ENCODE measurements around the gene SLC12A5. TPM values are rescaled to one million over a fixed set of nuclear protein-coding genes. Genes with fewer than 3 reads are reported as not detected.

SLC12A5 gene
- total RNA-seq, 4 donors from 2014 or later: not detected

- no peak for DNase-seq
- peaks cover 4 to 22% (median 14%) of the 10 kb centered on the region in 4 donors for H3K4me1 ChIP-seq
- H3K27ac ChIP-seq: no peak overlapping the region
- H3K9me3 ChIP-seq: no peaks in the 10 kb centered on the region
- 54% methylated on average over 6 of the region's 6 CpGs; no CpG with 5 or more reads in 1 of the 2 donors for WGBS, 2 donors (ENCODE audit: low coverage in 1 of 2)
- H3K4me3 ChIP-seq: no peak overlapping the region
- H3K36me3 ChIP-seq: no peaks in the 10 kb centered on the region
- intact Hi-C loops (cut with DNase I; ENCODE audit: low total_unique reads) (no loop called here), in situ Hi-C loops (cut with MboI; ENCODE audit: low pct_ligation_motif_present in 1 of 4, low pct_unique_long_range_greater_than_20kb in 1 of 4, low sequenced_read_pairs in 3 of 4) (no loop called here)
- H3K27me3 ChIP-seq: peaks cover 25% of the 10 kb centered on the region
- TF ChIP-seq EP300 (IDR thresholded peaks at IDR 0.05; ENCODE audit: low read depth): no peak
- TF ChIP-seq CTCF (IDR thresholded peaks at IDR 0.05): no peak
- TF ChIP-seq POLR2AphosphoS5 (IDR thresholded peaks at IDR 0.05): no peak
- no peak for TF ChIP-seq POLR2A (IDR thresholded peaks at IDR 0.05)
Observed at GRCh38 chr20:46054606-46055005, 25.6 kb downstream of the SLC12A5 start.

GRCh38 chr20:46055269-46055668 lies 26.3 kb downstream of the SLC12A5 start:
- intact Hi-C loops (cut with DNase I; ENCODE audit: low total_unique reads) (no loop called here), in situ Hi-C loops (cut with MboI; ENCODE audit: low pct_ligation_motif_present in 1 of 4, low pct_unique_long_range_greater_than_20kb in 1 of 4, low sequenced_read_pairs in 3 of 4) (no loop called here)
- Histone ChIP-seq H3K4me3 (no peak overlapping the region), H3K27ac (no peak overlapping the region), H3K9me3 (no peaks in the 10 kb centered on the region), H3K4me1 (peaks cover 4 to 28% (median 14%) of the 10 kb centered on the region in 4 donors), H3K36me3 (no peaks in the 10 kb centered on the region), H3K27me3 (peaks cover 25% of the 10 kb centered on the region)
- WGBS, 2 donors (ENCODE audit: low coverage in 1 of 2): 42 to 50% methylated on average over 1 of the region's 1 CpG
- TF ChIP-seq EP300 (IDR thresholded peaks at IDR 0.05; ENCODE audit: low read depth) (no peak), POLR2A (IDR thresholded peaks at IDR 0.05) (no peak), CTCF (IDR thresholded peaks at IDR 0.05) (no peak), POLR2AphosphoS5 (IDR thresholded peaks at IDR 0.05) (no peak)
- no peak for DNase-seq

GRCh38 chr20:46056027-46056833 lies 27.2 kb downstream of the SLC12A5 start:
- intact Hi-C loops (cut with DNase I; ENCODE audit: low total_unique reads) (no loop called here), in situ Hi-C loops (cut with MboI; ENCODE audit: low pct_ligation_motif_present in 1 of 4, low pct_unique_long_range_greater_than_20kb in 1 of 4, low sequenced_read_pairs in 3 of 4) (no loop called here)
- no peak for TF ChIP-seq POLR2AphosphoS5 (IDR thresholded peaks at IDR 0.05)
- peaks cover 25% of the 10 kb centered on the region for H3K27me3 ChIP-seq
- 83% methylated on average over 15 of the region's 15 CpGs; no CpG with 5 or more reads in 1 of the 2 donors for WGBS, 2 donors (ENCODE audit: low coverage in 1 of 2)
- H3K36me3 ChIP-seq: peaks cover 0 to 6% (median 2%) of the 10 kb centered on the region in 4 donors
- H3K4me3 ChIP-seq: no peak overlapping the region
- no peaks in the 10 kb centered on the region for H3K9me3 ChIP-seq
- no peak overlapping the region for H3K27ac ChIP-seq
- no peak for DNase-seq
- H3K4me1 ChIP-seq: peaks cover 4 to 36% (median 14%) of the 10 kb centered on the region in 4 donors

- H3K9me3 ChIP-seq: no peaks in the 10 kb centered on the region
- no peak overlapping the region for H3K4me3 ChIP-seq
- DNase-seq: no peak
- 49% methylated on average over 65 of the region's 65 CpGs; no CpG with 5 or more reads in 1 of the 2 donors for WGBS, 2 donors (ENCODE audit: low coverage in 1 of 2)
- no peak overlapping the region for H3K27ac ChIP-seq
- peaks cover 25% of the 10 kb centered on the region for H3K27me3 ChIP-seq
- TF ChIP-seq EP300 (IDR thresholded peaks at IDR 0.05; ENCODE audit: low read depth) (no peak), POLR2A (IDR thresholded peaks at IDR 0.05) (no peak), POLR2AphosphoS5 (IDR thresholded peaks at IDR 0.05) (no peak), CTCF (IDR thresholded peaks at IDR 0.05) (no peak)
- in situ Hi-C loops (cut with MboI; ENCODE audit: low pct_ligation_motif_present in 1 of 4, low pct_unique_long_range_greater_than_20kb in 1 of 4, low sequenced_read_pairs in 3 of 4): no loop called here
- peaks cover 0 to 16% (median 6%) of the 10 kb centered on the region in 4 donors for H3K36me3 ChIP-seq
- intact Hi-C loops (cut with DNase I; ENCODE audit: low total_unique reads): no loop called here
- peaks cover 4 to 41% (median 14%) of the 10 kb centered on the region in 4 donors for H3K4me1 ChIP-seq
Observed at GRCh38 chr20:46056970-46057855, 28.2 kb downstream of the SLC12A5 start.

Data from transverse colon (tissue), 4 donors.